ENCODE data around the gene PLD4.

Gene PLD4, protein sequence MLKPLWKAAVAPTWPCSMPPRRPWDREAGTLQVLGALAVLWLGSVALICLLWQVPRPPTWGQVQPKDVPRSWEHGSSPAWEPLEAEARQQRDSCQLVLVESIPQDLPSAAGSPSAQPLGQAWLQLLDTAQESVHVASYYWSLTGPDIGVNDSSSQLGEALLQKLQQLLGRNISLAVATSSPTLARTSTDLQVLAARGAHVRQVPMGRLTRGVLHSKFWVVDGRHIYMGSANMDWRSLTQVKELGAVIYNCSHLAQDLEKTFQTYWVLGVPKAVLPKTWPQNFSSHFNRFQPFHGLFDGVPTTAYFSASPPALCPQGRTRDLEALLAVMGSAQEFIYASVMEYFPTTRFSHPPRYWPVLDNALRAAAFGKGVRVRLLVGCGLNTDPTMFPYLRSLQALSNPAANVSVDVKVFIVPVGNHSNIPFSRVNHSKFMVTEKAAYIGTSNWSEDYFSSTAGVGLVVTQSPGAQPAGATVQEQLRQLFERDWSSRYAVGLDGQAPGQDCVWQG
- 0 to 0.06 (median 0) reads per million in 9 experiments for total RNA-seq

DNA sequence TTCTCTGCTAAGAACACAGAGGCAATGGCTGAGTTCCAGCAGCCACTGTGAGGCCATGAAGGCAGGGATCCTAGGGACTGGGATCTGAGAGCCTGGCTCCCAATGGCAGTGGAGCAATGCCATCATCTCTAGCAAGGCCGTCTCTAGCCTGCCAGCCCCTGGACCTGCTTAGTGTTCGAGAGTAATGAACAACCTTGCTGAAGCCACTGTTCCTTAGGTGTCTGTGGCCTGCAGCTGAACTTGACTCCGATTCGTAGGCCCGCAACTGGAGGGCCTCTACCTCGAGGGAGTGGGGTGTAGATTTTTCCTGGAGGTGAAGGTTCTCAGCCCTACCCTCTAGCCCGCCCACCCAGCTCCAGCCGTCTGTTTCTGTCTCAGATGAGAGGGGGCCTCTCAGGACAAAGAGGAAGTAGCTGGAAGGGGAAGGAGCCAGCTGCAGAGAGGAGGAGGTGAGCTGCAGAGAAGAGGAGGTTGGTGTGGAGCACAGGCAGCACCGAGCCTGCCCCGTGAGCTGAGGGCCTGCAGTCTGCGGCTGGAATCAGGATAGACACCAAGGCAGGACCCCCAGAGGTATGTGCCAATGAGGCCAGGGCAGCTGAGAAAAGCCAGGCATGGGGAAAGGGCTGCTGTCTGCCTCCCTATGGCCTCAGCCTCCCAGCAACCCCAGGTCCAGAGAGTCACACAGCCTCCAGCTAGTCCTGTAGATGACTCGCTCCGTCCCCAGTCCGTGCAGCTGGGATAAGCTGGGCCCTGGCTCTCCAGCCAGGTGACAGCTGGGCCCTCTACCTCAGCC is at the start of gene PLD4:
Gene PLD4 (plus strand): TSS at position 459 of the 793 bp plus-strand sequence. CDS start 2,262 bp downstream, outside the sequence.
- Mint-ChIP-seq H3K36me3 (ENCODE audit: insufficient read depth) (no peaks in the 10 kb centered on the region), H3K4me3 (no peak within 1 kb of the TSS), H3K27ac (no peak within 1 kb of the TSS), H3K27me3 (peaks cover 17 to 35% of the 10 kb centered on the region in 2 donors), H3K4me1 (ENCODE audit: low read depth in 2 of 2) (no peaks in the 10 kb centered on the region), H3K9me3 (no peaks in the 10 kb centered on the region)
- no peak for ATAC-seq (replicated peaks)
- no peak for DNase-seq

DNA sequence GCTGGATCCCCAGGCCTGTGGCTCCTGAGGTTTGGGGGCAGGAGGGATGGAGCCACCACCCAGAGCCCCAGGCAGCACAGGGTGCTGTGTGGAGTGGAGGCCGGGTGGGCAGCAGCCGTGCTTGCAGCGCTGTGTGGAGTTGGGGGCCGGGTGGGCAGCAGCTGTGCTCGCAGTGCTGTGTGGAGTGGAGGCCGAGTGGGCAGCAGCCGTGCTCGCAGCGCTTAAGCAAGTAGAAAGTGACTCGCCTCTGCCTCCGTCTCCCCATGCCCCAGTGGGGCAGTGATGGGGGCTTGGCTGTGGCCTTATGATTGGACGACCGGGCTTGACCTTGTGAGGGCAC is 49.3 kb upstream of the PLD4 start:
- Mint-ChIP-seq H3K27me3 (peaks cover 0 to 10% of the 10 kb centered on the region in 2 donors), H3K4me1 (ENCODE audit: low read depth in 2 of 2) (peaks cover 0 to 1% of the 10 kb centered on the region in 2 donors), H3K4me3 (no peak overlapping the region), H3K36me3 (ENCODE audit: insufficient read depth) (peaks cover 3% of the 10 kb centered on the region), H3K9me3 (no peaks in the 10 kb centered on the region), H3K27ac (no peak overlapping the region)
- no peak for ATAC-seq (replicated peaks)
- no peak for DNase-seq

DNA sequence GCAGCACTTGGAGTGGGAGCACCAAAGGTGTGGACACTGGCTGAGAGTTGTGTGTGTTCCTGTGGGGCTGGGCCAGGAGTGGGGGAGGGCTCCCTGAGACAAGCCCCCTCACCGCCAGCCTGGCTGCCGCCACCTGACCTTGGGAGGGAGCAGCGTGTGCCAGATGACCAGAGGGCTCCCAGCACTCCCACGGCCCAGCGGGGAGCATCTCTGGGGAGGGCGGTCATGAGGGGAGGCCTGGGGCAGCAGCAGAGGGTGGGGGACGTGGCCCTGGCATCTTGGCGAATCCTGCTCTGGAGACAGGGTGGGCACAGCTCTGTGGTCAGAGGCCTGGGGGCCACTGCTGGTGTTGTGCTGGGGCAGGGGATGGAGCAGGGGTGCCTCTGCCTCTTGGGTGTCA is 48.9 kb upstream of the PLD4 start:
- Mint-ChIP-seq H3K27me3 (peaks cover 0 to 10% of the 10 kb centered on the region in 2 donors), H3K9me3 (no peaks in the 10 kb centered on the region), H3K4me1 (ENCODE audit: low read depth in 2 of 2) (peaks cover 0 to 1% of the 10 kb centered on the region in 2 donors), H3K4me3 (no peak overlapping the region), H3K36me3 (ENCODE audit: insufficient read depth) (peaks cover 3% of the 10 kb centered on the region), H3K27ac (no peak overlapping the region)
- DNase-seq = no peak
- no peak for ATAC-seq (replicated peaks)

DNA sequence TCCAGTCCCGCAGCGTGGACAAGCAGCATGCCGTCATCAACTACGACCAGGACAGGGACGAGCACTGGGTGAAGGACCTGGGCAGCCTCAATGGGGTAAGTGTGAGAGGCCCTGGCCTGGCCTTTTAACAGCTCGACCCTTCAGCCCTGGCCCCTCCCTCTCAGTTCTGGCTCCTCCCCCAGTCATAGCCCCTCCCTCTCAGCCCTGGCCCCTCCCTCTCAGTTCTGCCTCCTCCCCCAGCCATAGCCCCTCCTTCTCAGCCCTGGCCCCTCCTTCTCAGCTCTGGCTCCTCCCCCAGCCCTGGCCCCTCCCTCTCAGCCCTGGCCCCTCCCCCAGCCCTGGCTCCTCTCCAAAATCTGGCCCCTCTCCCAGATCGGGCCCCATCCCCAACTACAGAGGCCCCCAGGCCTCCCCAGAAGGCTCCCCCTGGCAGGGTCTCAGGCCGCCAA is 48.4 kb upstream of the PLD4 start:
- H3K36me3 Mint-ChIP-seq (ENCODE audit: insufficient read depth) = peaks cover 3% of the 10 kb centered on the region
- ATAC-seq (replicated peaks) = peak; percentile 80
- no peak overlapping the region for H3K4me3 Mint-ChIP-seq
- H3K27ac Mint-ChIP-seq = no peak overlapping the region
- H3K27me3 Mint-ChIP-seq = peaks cover 0 to 10% of the 10 kb centered on the region in 2 donors
- DNase-seq = peak in 2 of 3 experiments; percentile 19 to 23
- peaks cover 0 to 1% of the 10 kb centered on the region in 2 donors for H3K4me1 Mint-ChIP-seq (ENCODE audit: low read depth in 2 of 2)
- H3K9me3 Mint-ChIP-seq = no peaks in the 10 kb centered on the region

DNA sequence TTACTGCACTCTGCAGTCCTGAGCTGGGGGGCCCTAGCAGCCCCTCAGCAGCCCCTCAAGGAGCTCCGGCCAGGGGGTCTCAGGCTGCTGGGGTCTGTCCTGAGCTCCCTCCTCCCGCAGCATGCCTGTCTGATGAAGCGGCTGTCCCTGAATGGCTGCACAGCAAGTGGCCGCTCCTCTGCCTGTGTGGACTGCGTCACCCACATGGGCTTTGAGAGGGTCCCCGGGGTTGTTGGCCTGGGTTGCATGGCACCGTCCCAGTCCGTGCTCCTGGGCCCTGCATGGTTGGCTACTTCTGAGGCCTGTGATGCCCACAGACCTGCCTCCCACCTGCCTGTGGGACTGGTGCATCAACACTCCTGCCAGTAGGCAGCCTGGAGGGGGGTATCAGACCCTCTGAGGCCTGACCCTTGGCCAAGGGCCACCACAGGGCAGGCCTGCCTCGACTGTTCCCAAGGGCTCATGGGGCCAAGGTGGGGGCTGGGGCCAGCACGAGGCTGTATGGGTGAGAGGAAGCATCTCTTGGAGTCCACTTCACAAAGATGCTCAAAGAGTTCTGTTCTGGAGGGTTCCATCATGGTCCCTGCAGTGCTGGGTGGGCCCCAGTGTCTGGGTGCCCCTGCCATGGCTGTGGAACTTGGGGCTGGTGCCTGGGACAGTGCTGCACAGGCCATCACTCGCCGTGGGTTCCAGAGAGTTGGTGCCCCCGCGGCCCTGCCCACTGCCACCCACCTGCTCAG is 47.4 kb upstream of the PLD4 start:
- H3K27ac Mint-ChIP-seq = no peak overlapping the region
- no peak for ATAC-seq (replicated peaks)
- H3K36me3 Mint-ChIP-seq (ENCODE audit: insufficient read depth) = peaks cover 3% of the 10 kb centered on the region
- H3K27me3 Mint-ChIP-seq = peaks cover 0 to 10% of the 10 kb centered on the region in 2 donors
- H3K9me3 Mint-ChIP-seq = no peaks in the 10 kb centered on the region
- H3K4me1 Mint-ChIP-seq (ENCODE audit: low read depth in 2 of 2) = peaks cover 0 to 1% of the 10 kb centered on the region in 2 donors
- no peak for DNase-seq
- H3K4me3 Mint-ChIP-seq = no peak overlapping the region

DNA sequence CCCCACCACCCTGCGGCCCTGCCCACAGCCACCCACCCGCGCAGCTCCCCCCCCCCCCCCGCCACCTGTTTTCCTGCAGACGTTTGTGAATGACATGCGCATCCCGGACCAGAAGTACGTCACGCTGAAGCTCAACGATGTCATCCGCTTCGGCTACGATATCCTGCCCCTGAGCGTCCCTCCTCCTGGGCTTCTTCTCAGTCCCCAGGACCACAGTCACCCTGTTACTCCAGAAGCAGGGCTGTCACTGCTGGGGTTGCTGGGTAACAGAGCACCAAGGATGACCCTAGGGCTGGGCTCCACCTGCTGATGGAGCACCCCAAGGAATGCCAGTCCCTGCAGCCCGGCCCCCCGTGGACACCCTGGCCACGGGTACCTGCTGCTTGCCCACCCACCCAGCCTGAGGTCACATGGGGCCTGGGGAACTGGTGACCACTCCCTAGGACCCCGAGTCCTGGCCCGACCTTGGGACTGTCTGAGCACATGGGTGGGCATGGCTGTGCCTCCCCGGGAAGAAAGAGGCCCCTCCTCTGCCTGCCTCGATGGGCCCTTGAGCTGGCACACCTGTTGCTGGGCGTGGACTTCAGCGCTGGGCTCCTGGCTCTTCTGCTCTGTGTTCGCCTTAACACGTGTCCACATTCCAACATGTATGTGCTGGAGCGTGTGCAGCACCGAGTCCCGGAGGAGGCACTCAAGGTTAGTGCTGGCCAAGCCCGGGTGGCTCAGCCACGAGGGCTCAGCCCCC is 46.7 kb upstream of the PLD4 start:
- Mint-ChIP-seq H3K36me3 (ENCODE audit: insufficient read depth) (peaks cover 3% of the 10 kb centered on the region), H3K4me1 (ENCODE audit: low read depth in 2 of 2) (no peaks in the 10 kb centered on the region), H3K9me3 (no peaks in the 10 kb centered on the region), H3K27me3 (peaks cover 0 to 4% of the 10 kb centered on the region in 2 donors), H3K4me3 (no peak overlapping the region), H3K27ac (no peak overlapping the region)
- ATAC-seq (replicated peaks) (no peak), DNase-seq (no peak)

DNA sequence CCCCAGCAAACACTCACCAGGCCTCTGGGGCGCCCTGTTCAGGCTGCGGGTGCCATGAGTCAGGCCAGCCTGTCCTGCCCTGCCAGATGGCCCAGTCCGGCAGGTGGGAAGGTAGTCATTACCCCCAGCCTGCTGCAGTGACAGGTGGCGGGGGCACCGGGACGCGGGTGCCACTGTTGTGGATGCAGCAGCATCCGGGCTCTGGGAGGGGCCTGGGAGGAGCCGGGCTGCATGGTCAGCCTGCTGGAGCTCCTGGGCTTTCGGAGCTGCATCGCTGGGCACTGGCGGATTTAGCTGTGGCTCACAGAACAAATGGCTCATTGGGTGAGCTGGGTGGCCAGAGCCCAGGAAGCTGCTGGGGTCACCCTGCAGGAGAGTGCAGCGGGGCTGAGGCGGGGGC is 46.1 kb upstream of the PLD4 start:
- Mint-ChIP-seq H3K4me1 (ENCODE audit: low read depth in 2 of 2) (no peaks in the 10 kb centered on the region), H3K27me3 (no peaks in the 10 kb centered on the region), H3K4me3 (no peak overlapping the region), H3K27ac (no peak overlapping the region), H3K36me3 (ENCODE audit: insufficient read depth) (no peaks in the 10 kb centered on the region), H3K9me3 (no peaks in the 10 kb centered on the region)
- ATAC-seq (replicated peaks) (no peak), DNase-seq (no peak)

DNA sequence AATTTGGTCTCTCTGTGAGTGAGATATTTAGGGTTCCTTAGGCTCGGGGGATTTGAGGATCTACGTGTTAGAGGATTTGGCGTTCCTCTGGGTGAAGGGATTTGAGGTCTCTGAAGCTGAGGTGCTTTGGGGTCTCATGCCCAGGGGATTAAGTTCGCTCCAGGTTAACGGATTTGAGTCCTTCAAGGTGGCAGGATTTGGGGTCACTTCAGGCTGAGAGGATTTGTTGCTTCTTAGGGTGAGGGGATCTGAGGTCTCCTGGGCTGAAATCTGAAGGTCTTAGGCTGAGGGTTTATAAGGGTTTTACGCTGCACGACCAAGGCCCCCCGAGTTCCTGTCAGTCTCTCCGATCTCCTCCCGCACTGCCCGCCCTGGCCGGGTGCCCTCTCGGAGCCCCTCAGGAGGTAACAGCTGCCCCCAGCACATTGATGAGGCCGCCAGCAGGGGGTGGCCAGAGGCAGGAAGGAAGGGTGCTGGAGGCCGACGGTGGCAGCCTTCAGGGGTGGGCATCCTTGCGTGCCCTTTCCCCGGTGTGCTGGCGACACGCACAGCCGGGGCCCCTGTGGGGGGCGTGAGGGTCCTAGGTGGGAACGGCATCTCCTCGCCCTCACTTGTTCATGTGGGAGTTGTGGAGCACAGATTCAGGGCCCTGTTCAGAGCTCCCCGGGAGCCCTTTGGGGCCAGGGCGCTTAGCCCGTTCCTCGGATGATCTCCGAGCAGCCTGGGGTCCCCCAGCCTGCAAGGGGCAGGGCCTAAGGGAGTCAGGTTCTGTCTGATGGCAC is 45.3 kb upstream of the PLD4 start:
- H3K4me1 Mint-ChIP-seq (ENCODE audit: low read depth in 2 of 2) = no peaks in the 10 kb centered on the region
- no peak for DNase-seq
- ATAC-seq (replicated peaks) = no peak
- no peaks in the 10 kb centered on the region for H3K9me3 Mint-ChIP-seq
- no peaks in the 10 kb centered on the region for H3K27me3 Mint-ChIP-seq
- no peaks in the 10 kb centered on the region for H3K36me3 Mint-ChIP-seq (ENCODE audit: insufficient read depth)
- H3K27ac Mint-ChIP-seq = no peak overlapping the region
- H3K4me3 Mint-ChIP-seq = no peak overlapping the region

DNA sequence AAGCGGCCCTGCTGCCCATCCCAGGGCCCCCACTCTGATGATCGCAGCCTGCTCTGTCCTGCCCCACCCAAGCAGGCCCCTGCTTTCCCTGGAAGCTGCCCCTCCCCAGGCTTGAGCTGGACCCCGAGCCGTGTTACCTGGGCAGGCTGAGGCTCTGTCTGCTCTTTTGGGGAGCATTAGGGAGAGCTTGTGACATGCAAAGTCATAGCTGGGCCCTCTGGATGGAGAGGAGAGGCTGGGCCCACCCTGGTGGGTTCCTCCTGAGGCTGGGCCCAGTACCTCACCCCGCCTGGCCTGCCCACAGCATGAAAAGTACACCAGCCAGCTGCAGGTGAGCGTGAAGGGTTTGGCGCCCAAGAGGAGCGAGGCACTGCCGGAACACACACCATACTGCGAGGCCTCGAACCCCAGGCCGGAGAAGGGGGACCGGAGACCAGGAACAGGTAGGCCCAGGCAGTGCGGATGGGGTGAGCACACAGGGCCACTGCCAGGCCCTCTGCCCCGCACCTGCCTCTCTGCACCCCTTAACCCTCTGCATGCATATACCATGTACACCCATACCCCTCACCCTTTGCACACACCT is 44.6 kb upstream of the PLD4 start:
- Mint-ChIP-seq H3K27me3 (no peaks in the 10 kb centered on the region), H3K36me3 (ENCODE audit: insufficient read depth) (no peaks in the 10 kb centered on the region), H3K4me3 (no peak overlapping the region), H3K27ac (no peak overlapping the region), H3K4me1 (ENCODE audit: low read depth in 2 of 2) (no peaks in the 10 kb centered on the region), H3K9me3 (no peaks in the 10 kb centered on the region)
- no peak for ATAC-seq (replicated peaks)
- no peak for DNase-seq

DNA sequence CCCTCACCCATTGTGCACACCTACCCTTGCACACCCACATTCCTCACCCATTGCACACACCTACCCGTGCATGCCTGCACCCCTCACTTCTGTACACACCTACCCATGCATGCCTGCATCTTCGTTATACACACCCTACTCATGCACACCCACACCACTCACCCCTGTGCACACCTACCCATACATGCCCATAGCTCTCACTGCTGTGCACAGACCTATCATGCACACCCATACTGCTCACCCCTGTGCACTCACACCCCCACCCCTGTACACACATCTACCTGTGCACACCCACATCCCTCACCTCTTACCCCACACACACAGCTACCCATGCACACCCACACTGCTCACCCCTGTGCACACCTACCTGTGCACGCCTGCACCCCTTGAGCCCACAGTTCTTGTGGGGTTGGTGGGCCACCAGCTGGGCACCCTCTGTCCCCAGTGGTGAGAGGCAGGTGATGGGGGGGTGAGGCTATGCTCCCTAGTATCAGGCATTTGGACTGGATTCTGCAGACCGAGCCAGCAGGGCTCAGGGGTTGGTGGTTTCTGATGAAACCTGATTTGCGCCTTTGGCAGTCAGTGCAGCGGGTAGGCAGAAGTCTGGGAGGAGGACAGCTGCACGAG is 44.0 kb upstream of the PLD4 start:
- no peak overlapping the region for H3K4me3 Mint-ChIP-seq
- H3K4me1 Mint-ChIP-seq (ENCODE audit: low read depth in 2 of 2) = no peaks in the 10 kb centered on the region
- no peak for DNase-seq
- no peak overlapping the region for H3K27ac Mint-ChIP-seq
- H3K36me3 Mint-ChIP-seq (ENCODE audit: insufficient read depth) = no peaks in the 10 kb centered on the region
- ATAC-seq (replicated peaks) = no peak
- H3K27me3 Mint-ChIP-seq = no peaks in the 10 kb centered on the region
- no peaks in the 10 kb centered on the region for H3K9me3 Mint-ChIP-seq

DNA sequence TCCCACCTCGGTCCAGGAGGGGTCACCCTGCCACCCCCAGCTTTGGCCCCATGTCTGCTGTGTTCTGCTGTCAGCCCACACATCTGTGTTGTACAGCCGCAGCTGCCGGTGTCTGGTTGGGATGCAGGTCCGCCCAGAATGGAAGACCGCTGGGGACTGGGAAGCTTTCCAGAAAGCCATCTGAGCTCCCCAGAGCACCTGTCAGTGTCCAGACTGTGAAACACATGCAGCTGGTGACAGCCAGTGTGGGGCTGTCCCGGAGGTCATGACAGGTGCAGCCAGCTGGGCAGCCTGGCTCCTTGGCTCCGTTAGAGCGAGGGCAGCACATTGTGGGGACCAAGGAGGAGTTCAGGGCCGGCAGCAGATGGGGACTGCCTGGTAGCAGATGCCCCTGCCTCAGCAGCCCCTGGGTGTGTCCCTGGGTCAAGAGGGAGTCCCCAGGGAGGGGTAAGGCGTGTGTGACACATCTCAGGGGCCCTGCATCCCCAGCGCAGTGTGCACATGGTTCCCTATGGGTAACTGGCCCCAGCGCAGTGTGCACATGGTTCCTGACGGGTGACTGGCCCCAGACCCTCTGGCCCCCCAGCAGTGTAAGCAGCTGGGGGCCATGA is 43.2 kb upstream of the PLD4 start:
- DNase-seq (no peak), ATAC-seq (replicated peaks) (no peak)
- Mint-ChIP-seq H3K4me1 (ENCODE audit: low read depth in 2 of 2) (no peaks in the 10 kb centered on the region), H3K27ac (no peak overlapping the region), H3K36me3 (ENCODE audit: insufficient read depth) (no peaks in the 10 kb centered on the region), H3K27me3 (no peaks in the 10 kb centered on the region), H3K4me3 (no peak overlapping the region), H3K9me3 (no peaks in the 10 kb centered on the region)
